ENCODE data around the gene PRKCE. TPM values are rescaled to one million over a fixed set of nuclear protein-coding genes. Genes with fewer than 3 reads are reported as not detected.

PRKCE gene
- total and polyA plus RNA-seq, 2 donors (not counting 3 experiments of a cell fraction or from before 2014, with no cell fraction given) = 27.9 to 33.9 TPM

DNA sequence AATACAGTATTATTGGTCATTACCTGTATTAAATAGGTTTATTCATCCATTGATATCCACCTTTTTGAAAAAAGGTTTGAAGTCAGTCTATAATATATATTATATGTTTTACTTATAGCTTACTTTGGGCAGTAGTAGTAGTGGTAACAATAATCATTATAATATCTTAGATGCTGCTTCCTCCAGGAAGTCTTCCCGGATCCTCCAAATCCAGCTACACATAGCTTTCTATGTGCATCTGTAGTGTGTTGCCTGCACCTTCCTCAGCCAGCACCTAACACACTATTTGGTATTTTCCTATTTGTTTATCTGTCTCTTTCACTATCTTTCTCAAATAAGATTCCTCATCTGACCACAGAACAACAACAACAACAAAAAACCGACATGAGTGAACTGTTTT lies 81.0 kb downstream of the PRKCE start:
- POLR2A ChIA-PET = no interaction called here
- H3K9ac ChIP-seq (replicated peaks; ENCODE audit: extremely low read depth, insufficient read depth, low read length) = no peak overlapping the region
- no peaks in the 10 kb centered on the region for H3K9me3 ChIP-seq (replicated peaks; ENCODE audit: control insufficient read depth, insufficient read depth, low read length)
- no peak overlapping the region for H3K4me3 ChIP-seq (replicated peaks in 1 of 3; ENCODE audit: insufficient read depth in 1 of 3, low read depth in 1 of 3, low read length in 3 of 3)
- TF ChIP-seq POLR2A (IDR thresholded peaks at IDR 0.05; ENCODE audit: low read depth, low read length) (no peak), MYC (IDR thresholded peaks at IDR 0.05; ENCODE audit: low read depth, low read length) (no peak), EZH2 (IDR thresholded peaks at IDR 0.05; ENCODE audit: borderline replicate concordance, low read depth, low read length, severe bottlenecking) (no peak), GATA2 (IDR thresholded peaks at IDR 0.05; ENCODE audit: insufficient read depth, insufficient read length, low read depth, low read length) (no peak), POLR2AphosphoS5 (IDR thresholded peaks at IDR 0.05; ENCODE audit: insufficient read depth, low read depth, low read length) (no peak), JUN (IDR thresholded peaks at IDR 0.05; ENCODE audit: borderline replicate concordance, insufficient read depth, insufficient read length, low read depth) (no peak), FOS (IDR thresholded peaks at IDR 0.05; ENCODE audit: borderline replicate concordance, insufficient read depth, low read length) (no peak)
- TF ChIP-seq, protein P1, sequence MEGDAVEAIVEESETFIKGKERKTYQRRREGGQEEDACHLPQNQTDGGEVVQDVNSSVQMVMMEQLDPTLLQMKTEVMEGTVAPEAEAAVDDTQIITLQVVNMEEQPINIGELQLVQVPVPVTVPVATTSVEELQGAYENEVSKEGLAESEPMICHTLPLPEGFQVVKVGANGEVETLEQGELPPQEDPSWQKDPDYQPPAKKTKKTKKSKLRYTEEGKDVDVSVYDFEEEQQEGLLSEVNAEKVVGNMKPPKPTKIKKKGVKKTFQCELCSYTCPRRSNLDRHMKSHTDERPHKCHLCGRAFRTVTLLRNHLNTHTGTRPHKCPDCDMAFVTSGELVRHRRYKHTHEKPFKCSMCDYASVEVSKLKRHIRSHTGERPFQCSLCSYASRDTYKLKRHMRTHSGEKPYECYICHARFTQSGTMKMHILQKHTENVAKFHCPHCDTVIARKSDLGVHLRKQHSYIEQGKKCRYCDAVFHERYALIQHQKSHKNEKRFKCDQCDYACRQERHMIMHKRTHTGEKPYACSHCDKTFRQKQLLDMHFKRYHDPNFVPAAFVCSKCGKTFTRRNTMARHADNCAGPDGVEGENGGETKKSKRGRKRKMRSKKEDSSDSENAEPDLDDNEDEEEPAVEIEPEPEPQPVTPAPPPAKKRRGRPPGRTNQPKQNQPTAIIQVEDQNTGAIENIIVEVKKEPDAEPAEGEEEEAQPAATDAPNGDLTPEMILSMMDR (IDR thresholded peaks at IDR 0.05; ENCODE audit: extremely low read depth in 1 of 2, insufficient read depth in 1 of 2, low read depth in 1 of 2, low read length in 2 of 2) = no peak
- TF ChIP-seq, protein P2, sequence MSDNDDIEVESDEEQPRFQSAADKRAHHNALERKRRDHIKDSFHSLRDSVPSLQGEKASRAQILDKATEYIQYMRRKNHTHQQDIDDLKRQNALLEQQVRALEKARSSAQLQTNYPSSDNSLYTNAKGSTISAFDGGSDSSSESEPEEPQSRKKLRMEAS (IDR thresholded peaks at IDR 0.05; ENCODE audit: insufficient read depth, insufficient read length) = no peak
- no peak overlapping the region for H3K27ac ChIP-seq (ENCODE audit: insufficient read depth, low read depth, low read length)
- no peaks in the 10 kb centered on the region for H3K9me1 ChIP-seq (replicated peaks; ENCODE audit: control insufficient read depth, extremely low read depth, insufficient read depth, low read length)
- BruUV-seq (replicated peaks) = no TSS peak
- H3K36me3 ChIP-seq (ENCODE audit: control insufficient read depth in 2 of 2, extremely low read depth in 1 of 2, insufficient read depth in 2 of 2, low read length in 2 of 2) = no peaks in the 10 kb centered on the region
- no peak overlapping the region for H2AFZ ChIP-seq (ENCODE audit: low read depth, low read length)
- CTCF ChIA-PET = interaction anchor here (1.0 to 1.7 kb wide), 4 partner anchors 11 to 82 kb away, joined by 3 to 4 read pairs (median 3); no protein-coding TSS in a partner anchor
- DNase-seq (ENCODE audit: low read depth, low spot score) (no peak), FAIRE-seq (no peak)
- no peaks in the 10 kb centered on the region for H3K79me2 ChIP-seq (ENCODE audit: control insufficient read depth, insufficient read depth, low read length)
- dilution Hi-C loops (cut with MboI; ENCODE audit: extremely low pct_ligation_motif_present, low sequenced_read_pairs) = no loop called here
- no peaks in the 10 kb centered on the region for H3K27me3 ChIP-seq (ENCODE audit: control insufficient read depth in 2 of 2, insufficient read depth in 2 of 2, low read length in 2 of 2)
- no peaks in the 10 kb centered on the region for H4K20me1 ChIP-seq (replicated peaks; ENCODE audit: control insufficient read depth, extremely low read depth, insufficient read depth, low read length)
- H3K4me2 ChIP-seq (ENCODE audit: insufficient read depth, low read length) = no peak overlapping the region
- H3K4me1 ChIP-seq (ENCODE audit: control insufficient read depth, extremely low read depth, insufficient read depth, low read length) = no peaks in the 10 kb centered on the region
- intact Hi-C loops (cut with micrococcal nuclease) = no loop called here
